K562 (cell line): ENCODE results near the gene UCKL1. TPM values are rescaled to one million over a fixed set of nuclear protein-coding genes. Genes with fewer than 3 reads are reported as not detected.

Experiments used
- ATAC-seq: fragments of 200-7000 bp; cut with Tn5 transposase; 3 replicates; pipeline ENCODE4 v1.9.1; 2020; ENCODE audit warnings: moderate library complexity
- BruUV-seq: library from RNA; stranded (reverse); fragments of 400-500 nt; replicated peaks from 2 replicates; lab custom pipeline; 2021; lab: Mats Ljungman, UMichigan
- CTCF ChIA-PET: fragments of 300-600 bp; formaldehyde crosslinking; extraction: SDS; loops from one replicate; lab custom pipeline; 2021; ENCODE audit warnings: low intra/inter-chr PET ratio; lab: Yijun Ruan, JAX
- POLR2A ChIA-PET: fragments of 300-600, 350-650 bp; sonication (Branson Sonifier 250); formaldehyde crosslinking; extraction: SDS; loops from one replicate; lab custom pipeline; 2021; ENCODE audit warnings: antibody characterized with exemption, inconsistent platforms; lab: Yijun Ruan, JAX
- DNase-seq, 4 experiments: peaks; one replicate each; pipeline versions ENCODE4 v3.0.0 to v3.0.0-alpha.2; 2011 to 2018; ENCODE audit warnings: low spot score in 3 of 4, mixed read lengths in 3 of 4; ENCODE audit errors: extremely low read depth in 1 of 4
- FAIRE-seq: peaks from 2 replicates; lab custom pipeline; 2011; peaks lifted over from hg19 to GRCh38; lab: Jason Lieb, UNC
- H2AFZ ChIP-seq: 2 replicates; pipeline ENCODE4 v1.6.0; 2011; ENCODE audit warnings: low read depth, low read length, control low read depth, inconsistent platforms
- H3K27ac ChIP-seq: fragments of 200-600 bp; 3 replicates; pipeline ENCODE4 v1.8.0; 2011; ENCODE audit warnings: low read depth, mild to moderate bottlenecking, control low read depth, inconsistent platforms, low read length, moderate library complexity, mixed read lengths; ENCODE audit errors: extremely low read depth
- H3K27me3 ChIP-seq, 2 experiments: fragments of 300-600 bp in 1 of 2; 2 replicates in 1 of 2; 3 replicates in 1 of 2; pipeline versions ENCODE4 v1.6.0 to v1.8.0; 2011; ENCODE audit warnings: inconsistent platforms in 2 of 2, low read length in 2 of 2, mild to moderate bottlenecking in 1 of 2, mixed read lengths in 1 of 2, moderate library complexity in 1 of 2; ENCODE audit not compliant: control insufficient read depth in 2 of 2, insufficient read depth in 2 of 2
- H3K36me3 ChIP-seq: fragments of 300-600 bp; 3 replicates; pipeline ENCODE4 v1.8.0; 2011; ENCODE audit warnings: mild to moderate bottlenecking, low read length, inconsistent platforms; ENCODE audit not compliant: control insufficient read depth, insufficient read depth
- H3K4me1 ChIP-seq, 2 experiments: fragments of 200-600 bp in 1 of 2; replicated peaks in 1 of 2; 2 replicates in 1 of 2; 3 replicates in 1 of 2; pipeline versions ENCODE4 v1.5.1 to v1.8.0; 2011; ENCODE audit warnings: inconsistent platforms in 2 of 2, low read length in 2 of 2, mild to moderate bottlenecking in 1 of 2, mixed read lengths in 1 of 2, moderate library complexity in 1 of 2; ENCODE audit not compliant: control insufficient read depth in 2 of 2, insufficient read depth in 2 of 2
- H3K4me2 ChIP-seq: 2 replicates; pipeline ENCODE4 v1.6.1; 2011; ENCODE audit warnings: low read length, control low read depth, inconsistent platforms, mixed read lengths; ENCODE audit not compliant: insufficient read depth
- H3K4me3 ChIP-seq: fragments of 200-600 bp; sonication (generic), shearing (Covaris generic); 2 replicates; pipeline ENCODE4 v1.5.1; 2016; ENCODE audit warnings: control low read depth, inconsistent platforms
- H3K79me2 ChIP-seq: fragments of 200-600 bp; 3 replicates; pipeline ENCODE4 v1.8.0; 2011; ENCODE audit warnings: low read length, inconsistent platforms; ENCODE audit not compliant: control insufficient read depth, insufficient read depth
- H3K9ac ChIP-seq, 2 experiments: 2 replicates each; pipeline versions ENCODE4 v1.6.0 to v1.6.1; 2011; ENCODE audit warnings: low read depth in 2 of 2, low read length in 2 of 2, control low read depth in 1 of 2, inconsistent platforms in 1 of 2, mild to moderate bottlenecking in 1 of 2, mixed read lengths in 1 of 2; ENCODE audit not compliant: insufficient read depth in 1 of 2
- H3K9me1 ChIP-seq: one replicate; pipeline ENCODE4 v1.6.0; 2011; ENCODE audit warnings: inconsistent platforms, mild to moderate bottlenecking, low read length, moderate library complexity; ENCODE audit not compliant: control insufficient read depth, insufficient read depth
- H3K9me3 ChIP-seq: replicated peaks from 2 replicates; pipeline ENCODE4 v1.5.1; 2011; ENCODE audit warnings: low read depth, low read length, inconsistent platforms; ENCODE audit not compliant: control insufficient read depth, insufficient read depth
- H4K20me1 ChIP-seq: replicated peaks from 2 replicates; pipeline ENCODE4 v1.6.1; 2011; ENCODE audit warnings: low read length, inconsistent platforms, mixed read lengths; ENCODE audit not compliant: control insufficient read depth, insufficient read depth
- BCL6 ChIP-seq: fragments of 250-450 bp; sonication (Bioruptor Pico); IDR thresholded peaks from 2 replicates; pipeline ENCODE4 v1.4.0; 2020
- CBX8 ChIP-seq: fragments of 200-600 bp; sonication (generic); IDR thresholded peaks from 2 replicates; pipeline ENCODE4 v1.6.1; 2012; ENCODE audit warnings: borderline replicate concordance, mixed run types, low read depth, mild to moderate bottlenecking, moderate library complexity, mixed read lengths, low read length, control low read depth, inconsistent platforms; ENCODE audit not compliant: poor library complexity, severe bottlenecking; ENCODE audit errors: extremely low read depth
- EGR1 ChIP-seq: fragments of 450-650 bp; conservative IDR thresholded peaks from 2 replicates; pipeline ENCODE4 v1.6.1; 2017; ENCODE audit warnings: mild to moderate bottlenecking
- ELK1 ChIP-seq: sonication (generic); formaldehyde crosslinking; IDR thresholded peaks from 2 replicates; pipeline ENCODE4 v1.8.1; 2022; ENCODE audit warnings: missing genetic modification reagents
- ESRRA ChIP-seq: fragments of 450-650 bp; IDR thresholded peaks from 2 replicates; pipeline ENCODE4 v1.6.1; 2014; ENCODE audit warnings: low read depth, mild to moderate bottlenecking, moderate library complexity, borderline replicate concordance
- GABPB1 ChIP-seq: sonication (generic); formaldehyde crosslinking; IDR thresholded peaks from 2 replicates; pipeline ENCODE4 v1.8.0; 2022; ENCODE audit warnings: mild to moderate bottlenecking, missing genetic modification reagents
- KLF13 ChIP-seq: fragments of 450-650 bp; IDR thresholded peaks from 2 replicates; pipeline ENCODE4 v1.6.1; 2016; ENCODE audit warnings: missing genetic modification characterization, low read depth, mild to moderate bottlenecking, missing compliant biosample characterization, moderate library complexity, borderline replicate concordance
- MCM2 ChIP-seq: fragments of 450-650 bp; IDR thresholded peaks from 2 replicates; pipeline ENCODE4 v1.6.1; 2017; ENCODE audit warnings: low read depth, mild to moderate bottlenecking
- NELFE ChIP-seq: IDR thresholded peaks from 2 replicates; pipeline ENCODE4 v1.6.1; 2011; ENCODE audit warnings: mild to moderate bottlenecking; ENCODE audit not compliant: insufficient read depth, insufficient read length
- TOE1 ChIP-seq, 2 experiments: fragments of 450-650 bp in 1 of 2; sonication (generic) in 1 of 2; formaldehyde crosslinking in 1 of 2; IDR thresholded peaks; 2 replicates each; pipeline versions ENCODE4 v1.7.1 to v1.8.0; 2016 to 2022; ENCODE audit warnings: borderline replicate concordance in 2 of 2, mild to moderate bottlenecking in 2 of 2, antibody characterized with exemption in 1 of 2, inconsistent platforms in 1 of 2, low read depth in 1 of 2, missing genetic modification reagents in 1 of 2, moderate library complexity in 1 of 2
- ZBTB11 ChIP-seq, 3 experiments: fragments of 200-800 bp in 1 of 3; fragments of 250-450 bp in 1 of 3; fragments of 450-650 bp in 1 of 3; sonication (Bioruptor Pico) in 1 of 3; sonication (Bioruptor generic) in 1 of 3; formaldehyde crosslinking in 1 of 3; IDR thresholded peaks; 2 replicates each; pipeline versions ENCODE4 v1.6.1 to v1.8.0; 2016 to 2022; ENCODE audit warnings: mild to moderate bottlenecking in 2 of 3, missing genetic modification characterization in 2 of 3, missing compliant biosample characterization in 1 of 3, moderate library complexity in 1 of 3
- ZNF282 ChIP-seq: sonication (generic); formaldehyde crosslinking; IDR thresholded peaks from 2 replicates; pipeline ENCODE4 v1.8.1; 2023; ENCODE audit warnings: missing genetic modification reagents
- ZNF76 ChIP-seq: fragments of 250-450 bp; sonication (Bioruptor Pico); IDR thresholded peaks from 2 replicates; pipeline ENCODE4 v1.4.0; 2020; ENCODE audit warnings: mild to moderate bottlenecking, moderate library complexity, borderline replicate concordance
- WGBS: fragments of 100-300 bp; shearing (Covaris generic); methylation state at CpG from one replicate; pipeline ENCODE4 v1.1.6; 2016; ENCODE audit warnings: low coverage, mixed read lengths; ENCODE audit not compliant: insufficient coverage; ENCODE audit errors: missing lambda C conversion rate; 5-methylcytosine and 5-hydroxymethylcytosine counted together
- in situ Hi-C: fragments of 300-500 bp; cut with MboI; formaldehyde crosslinking; loops from 4 replicates; pipeline ENCODE4 v1.15.0; 2018; ENCODE audit warnings: inconsistent platforms, mixed read lengths
- intact Hi-C: fragments of 100-400 bp; cut with micrococcal nuclease; formaldehyde crosslinking; loops from 2 replicates; pipeline ENCODE4 v1.14.2; 2022
- polyA plus RNA-seq, 8 experiments: library from polyadenylated mRNA; depleted of rRNA in 4 of 8; stranded (reverse) in 5 of 8; unstranded in 3 of 8; fragments of >200 nt; fragmentation: Nextera tagmentation in 2 of 8; fragmentation: Illumina TruSeq in 1 of 8; extraction: Ambion mirVana in 2 of 8; extraction: Trizol in 1 of 8; gene quantifications; 2 replicates each; pipeline versions ENCODE4 v1.2.1 to v1.2.3, GENCODE V29; 2011 to 2014; ENCODE audit warnings: inconsistent platforms in 1 of 8, missing spikeins in 1 of 8
- total RNA-seq, 7 experiments: library from RNA; depleted of rRNA in 6 of 7; stranded (reverse); fragments of >200 nt in 6 of 7; fragmentation: Illumina TruSeq in 2 of 7; extraction: Trizol in 2 of 7; gene quantifications; 2 replicates each; pipeline versions ENCODE4 v1.2.1 to v1.2.3, GENCODE V29; 2011 to 2021; ENCODE audit warnings: low replicate concordance in 1 of 7

UCKL1 gene
- total and polyA plus RNA-seq, 9 of the 15 experiments (the other 6 are each of a cell fraction or from before 2014, with no cell fraction given), result 3.1 to 52.8 (median 24.2) TPM

- H3K9me1 ChIP-seq, result peaks cover 4% of the 10 kb centered on the region
- no TSS peak for BruUV-seq
- H3K36me3 ChIP-seq, result peaks cover 48% of the 10 kb centered on the region; the same call in 2 of the 3 replicates
- H3K79me2 ChIP-seq, result peaks cover 32% of the 10 kb centered on the region
- H3K4me2 ChIP-seq, result peak overlapping the region; percentile 73
- H3K4me1 ChIP-seq, result peaks cover 16 to 72% of the 10 kb centered on the region in 2 experiments; a peak in 4 of 5 replicates
- peak; percentile 15 for FAIRE-seq
- in situ Hi-C loops (no loop called here), intact Hi-C loops (loop anchor here (5.0 kb wide), 1 partner anchor 251 kb away; the partner anchor contains the start of genes ARFRP1 and ZGPAT)
- peaks cover 13% of the 10 kb centered on the region; the same call in 1 of the 2 replicates for H4K20me1 ChIP-seq
- H3K9me3 ChIP-seq, result no peaks in the 10 kb centered on the region
- CTCF ChIA-PET, result no interaction called here
- WGBS, result 37% methylated on average over 11 of the region's 13 CpGs
- peak; percentile 65 to 76 (median 70) for DNase-seq
- H3K9ac ChIP-seq, result peak overlapping the region; percentile 75 to 89
- no peaks in the 10 kb centered on the region for H3K27me3 ChIP-seq
- H3K27ac ChIP-seq, result peak overlapping the region; percentile 90
- no peak for ATAC-seq
- POLR2A ChIA-PET, result interaction anchor here (0.5 to 1.0 kb wide), 2 partner anchors 16 to 22 kb away, joined by 3 read pairs; no protein-coding TSS in a partner anchor
- H2AFZ ChIP-seq, result peak overlapping the region; percentile 49; the same call in 1 of the 2 replicates
- peak overlapping the region; percentile 99; the same call in 1 of the 2 replicates for H3K4me3 ChIP-seq
- TF ChIP-seq NELFE (no peak), ZNF76 (CRISPR knock-in tag) (no peak), ESRRA (no peak), TOE1 (IDR thresholded peaks at IDR 0.05; ENCODE audit: borderline replicate concordance) (no peak), TOE1 (CRISPR knock-in tag; IDR thresholded peaks at IDR 0.05; ENCODE audit: borderline replicate concordance, low read depth) (no peak), MCM2 (no peak), GABPB1 (CRISPR knock-in tag) (0 out of 2 replicates have a peak, but pooled peaks have one; percentile 36), BCL6 (CRISPR knock-in tag) (no peak), ZNF282 (CRISPR knock-in tag) (no peak), ZBTB11 (CRISPR knock-in tag; IDR thresholded peaks at IDR 0.05) (peak in 1 of 3 experiments; percentile 36; a peak in 1 of 6 replicates), EGR1 (peak; percentile 83), CBX8 (no peak), KLF13 (tag) (no peak), ELK1 (CRISPR knock-in tag) (no peak)
These were observed 1.6 kb upstream of the UCKL1 start for GRCh38 chr20:63957690-63958441.
